ENCODE results near the gene ARHGEF3. TPM values are rescaled to one million over a fixed set of nuclear protein-coding genes. Genes with fewer than 3 reads are reported as not detected.
A peak's percentile ranks its signal among the peaks of the same experiment; 100 is the strongest.

Gene ARHGEF3
- total RNA-seq, 4 donors from 2014 or later: 13.0 to 21.9 (median 13.8) TPM

GRCh38 chr3:56800832-56801661 is 702 bp downstream of the ARHGEF3 start:
- H3K27ac ChIP-seq: peak overlapping the region; percentile 14 to 82 (median 60)

GRCh38 chr3:56800130-56800831 is 1.5 kb downstream of the ARHGEF3 start:
- no peaks in the 10 kb centered on the region for H3K9me3 ChIP-seq
- H3K27ac ChIP-seq: peak overlapping the region in 3 of 4 donors; percentile 45 to 82 (median 51)
- WGBS, 2 donors: 64 to 69% methylated on average over 10 of the region's 10 CpGs
- TF ChIP-seq CTCF (IDR thresholded peaks at IDR 0.05): no peak
- peak overlapping the region; percentile 59 to 92 (median 72) for H3K4me3 ChIP-seq
- no peaks in the 10 kb centered on the region for H3K27me3 ChIP-seq
- no peak for DNase-seq (ENCODE audit: low spot score in 2 of 2)
- no peaks in the 10 kb centered on the region for H3K36me3 ChIP-seq
- peaks cover 0 to 45% (median 25%) of the 10 kb centered on the region in 4 donors for H3K4me1 ChIP-seq

More at GRCh38 chr3:56800832-56801661, 702 bp downstream of the ARHGEF3 start:
- Histone ChIP-seq H3K4me1 (peaks cover 0 to 48% (median 25%) of the 10 kb centered on the region in 4 donors), H3K27me3 (no peaks in the 10 kb centered on the region), H3K36me3 (no peaks in the 10 kb centered on the region), H3K9me3 (no peaks in the 10 kb centered on the region), H3K4me3 (peak overlapping the region; percentile 59 to 92 (median 72))
- no peak for DNase-seq (ENCODE audit: low spot score in 2 of 2)
- 33 to 40% methylated on average over 19 of the region's 19 CpGs for WGBS, 2 donors
- no peak for TF ChIP-seq EP300 (IDR thresholded peaks at IDR 0.05)
- no peak for TF ChIP-seq POLR2A (IDR thresholded peaks at IDR 0.05)
- no peak for TF ChIP-seq CTCF (IDR thresholded peaks at IDR 0.05)

GRCh38 chr3:56799251-56799882 is 2.4 kb downstream of the ARHGEF3 start:
- TF ChIP-seq CTCF (IDR thresholded peaks at IDR 0.05) (peak; percentile 51 to 79 (median 65)), POLR2A (IDR thresholded peaks at IDR 0.05) (no peak)
- 13 to 15% methylated on average over 7 of the region's 7 CpGs for WGBS, 2 donors
- Histone ChIP-seq H3K27ac (peak overlapping the region in 3 of 4 donors; percentile 31 to 82 (median 56)), H3K36me3 (no peaks in the 10 kb centered on the region), H3K9me3 (no peaks in the 10 kb centered on the region), H3K4me1 (peaks cover 0 to 45% (median 24%) of the 10 kb centered on the region in 4 donors), H3K4me3 (peak overlapping the region in 2 of 4 donors; percentile 15 to 38), H3K27me3 (no peaks in the 10 kb centered on the region)
- DNase-seq (ENCODE audit: low spot score in 2 of 2): no peak

GRCh38 chr3:56796996-56797395 is 4.8 kb downstream of the ARHGEF3 start:
- no peak overlapping the region for H3K27ac ChIP-seq
- no peaks in the 10 kb centered on the region for H3K9me3 ChIP-seq
- no peaks in the 10 kb centered on the region for H3K27me3 ChIP-seq
- TF ChIP-seq EP300 (IDR thresholded peaks at IDR 0.05): no peak
- no peak for TF ChIP-seq CTCF (IDR thresholded peaks at IDR 0.05)
- TF ChIP-seq POLR2A (IDR thresholded peaks at IDR 0.05): no peak
- peaks cover 0 to 43% (median 24%) of the 10 kb centered on the region in 4 donors for H3K4me1 ChIP-seq
- H3K36me3 ChIP-seq: no peaks in the 10 kb centered on the region
- H3K4me3 ChIP-seq: no peak overlapping the region
- DNase-seq (ENCODE audit: low spot score in 2 of 2): no peak
- 96 to 99% methylated on average over 4 of the region's 4 CpGs for WGBS, 2 donors
